Endodermal cell (in vitro differentiated cells): ENCODE results near the gene ABCA7. TPM values are rescaled to one million over a fixed set of nuclear protein-coding genes. Genes with fewer than 3 reads are reported as not detected.

Experiments used
- DNase-seq: peaks from one replicate; pipeline ENCODE4 v3.0.0-alpha.2; 2017
- H3K27ac ChIP-seq: 2 replicates; pipeline ENCODE4 v1.5.1; 2013; ENCODE audit warnings: mild to moderate bottlenecking, low read depth, low read length, moderate library complexity
- H3K27me3 ChIP-seq: 2 replicates; pipeline ENCODE4 v1.6.1; 2013; ENCODE audit warnings: mild to moderate bottlenecking, low read length, moderate library complexity; ENCODE audit not compliant: insufficient read depth, control insufficient read depth, poor library complexity, severe bottlenecking
- H3K36me3 ChIP-seq: 2 replicates; pipeline ENCODE4 v1.7.0; 2013; ENCODE audit warnings: mild to moderate bottlenecking, low read length, moderate library complexity; ENCODE audit not compliant: control insufficient read depth, insufficient read depth
- H3K4me1 ChIP-seq: one replicate; pipeline ENCODE4 v1.7.0; 2013; ENCODE audit warnings: low read length; ENCODE audit not compliant: control insufficient read depth, insufficient read depth
- H3K4me3 ChIP-seq: 2 replicates; pipeline ENCODE4 v1.5.1; 2013; ENCODE audit warnings: mild to moderate bottlenecking, low read length, moderate library complexity
- H3K9ac ChIP-seq: 2 replicates; pipeline ENCODE4 v1.6.1; 2013; ENCODE audit warnings: mild to moderate bottlenecking, low read length, moderate library complexity; ENCODE audit not compliant: poor library complexity, severe bottlenecking; ENCODE audit errors: extremely low read depth
- H3K9me3 ChIP-seq: 2 replicates; pipeline ENCODE4 v1.6.1; 2013; ENCODE audit warnings: mild to moderate bottlenecking, low read length, moderate library complexity; ENCODE audit not compliant: control insufficient read depth
- H3K27ac Mint-ChIP-seq: 2 replicates; pipeline ENCODE4 v1.8.0; 2020; ENCODE audit warnings: mixed read lengths
- H3K27me3 Mint-ChIP-seq: 2 replicates; pipeline ENCODE4 v1.8.0; 2021; ENCODE audit warnings: mild to moderate bottlenecking, mixed read lengths; ENCODE audit not compliant: insufficient read depth
- H3K36me3 Mint-ChIP-seq: 2 replicates; pipeline ENCODE4 v1.8.0; 2020; ENCODE audit warnings: low read depth, mixed read lengths
- H3K4me1 Mint-ChIP-seq: 2 replicates; pipeline ENCODE4 v1.8.0; 2020; ENCODE audit warnings: mixed read lengths
- H3K4me3 Mint-ChIP-seq: 2 replicates; pipeline ENCODE4 v1.8.0; 2020; ENCODE audit warnings: mild to moderate bottlenecking, moderate library complexity, mixed read lengths
- H3K9me3 Mint-ChIP-seq: 2 replicates; pipeline ENCODE4 v1.8.0; 2020; ENCODE audit warnings: mild to moderate bottlenecking, mixed read lengths
- WGBS, 2 experiments: methylation state at CpG; one replicate each; pipeline versions ENCODE4 v1.1.5 to v1.1.7; 2013; ENCODE audit warnings: missing lambda C conversion rate in 2 of 2, mixed read lengths in 1 of 2; ENCODE audit not compliant: insufficient coverage in 1 of 2, insufficient read length in 1 of 2; 5-methylcytosine and 5-hydroxymethylcytosine counted together
- total RNA-seq, 2 donors: library from RNA; stranded (reverse); fragmentation: NEBNext Ultra II Directional in 1 of 2; extraction: Animal tissue kit (Norgen Biotek cat#: 25700) in 1 of 2; gene quantifications; 2 replicates in 1 of 2; 3 replicates in 1 of 2; pipeline ENCODE4 v1.2.1, GENCODE V29; 2021
- TF ChIP-seq, protein P1 (sequence below): fragments of 200-600 bp; sonication (generic); conservative IDR thresholded peaks from 2 replicates; pipeline ENCODE4 v1.5.0; 2021; ENCODE audit warnings: antibody characterized with exemption, mild to moderate bottlenecking

ABCA7 gene
- total RNA-seq, 2 donors from 2014 or later: 67.2 to 68.7 TPM

DNA sequence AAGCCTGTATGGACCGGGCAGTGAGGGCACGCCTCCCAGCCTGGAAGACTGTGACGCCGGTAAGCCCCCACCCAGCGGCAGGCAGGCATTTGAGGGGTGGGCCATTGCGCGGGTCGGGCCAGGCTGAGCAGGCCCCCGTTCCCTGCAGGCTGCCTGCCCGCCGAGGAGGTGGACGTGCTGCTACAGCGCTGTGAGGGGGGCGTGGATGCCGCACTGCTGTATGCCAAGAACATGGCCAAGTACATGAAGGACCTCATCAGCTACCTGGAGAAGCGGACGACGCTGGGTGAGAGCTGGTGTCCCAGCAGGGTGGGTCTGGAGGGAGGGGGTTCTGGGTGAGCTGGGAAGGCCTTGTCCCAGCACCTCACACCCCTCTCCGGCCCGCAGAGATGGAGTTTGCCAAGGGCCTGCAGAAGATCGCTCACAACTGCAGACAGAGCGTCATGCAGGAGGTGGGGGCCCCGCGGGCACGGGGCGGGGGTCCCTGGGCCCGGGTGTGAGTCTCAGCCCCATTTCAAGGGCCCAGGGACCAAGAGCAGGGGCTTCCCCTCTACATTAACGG is 34.1 kb downstream of the ABCA7 start:
- Histone ChIP-seq H3K4me3 (no peak overlapping the region), H3K27ac (no peak overlapping the region), H3K9ac (no peak overlapping the region), H3K36me3 (no peaks in the 10 kb centered on the region), H3K27me3 (peaks cover 34% of the 10 kb centered on the region), H3K4me1 (no peaks in the 10 kb centered on the region), H3K9me3 (no peaks in the 10 kb centered on the region)
- H3K4me1 Mint-ChIP-seq: no peaks in the 10 kb centered on the region
- 93 to 95% methylated on average over 17 to 28 of the region's 28 CpGs for WGBS, 2 experiments
- DNase-seq: no peak
- no peak overlapping the region for H3K27ac Mint-ChIP-seq
- peaks cover 34% of the 10 kb centered on the region for H3K27me3 Mint-ChIP-seq
- TF ChIP-seq, protein P1, sequence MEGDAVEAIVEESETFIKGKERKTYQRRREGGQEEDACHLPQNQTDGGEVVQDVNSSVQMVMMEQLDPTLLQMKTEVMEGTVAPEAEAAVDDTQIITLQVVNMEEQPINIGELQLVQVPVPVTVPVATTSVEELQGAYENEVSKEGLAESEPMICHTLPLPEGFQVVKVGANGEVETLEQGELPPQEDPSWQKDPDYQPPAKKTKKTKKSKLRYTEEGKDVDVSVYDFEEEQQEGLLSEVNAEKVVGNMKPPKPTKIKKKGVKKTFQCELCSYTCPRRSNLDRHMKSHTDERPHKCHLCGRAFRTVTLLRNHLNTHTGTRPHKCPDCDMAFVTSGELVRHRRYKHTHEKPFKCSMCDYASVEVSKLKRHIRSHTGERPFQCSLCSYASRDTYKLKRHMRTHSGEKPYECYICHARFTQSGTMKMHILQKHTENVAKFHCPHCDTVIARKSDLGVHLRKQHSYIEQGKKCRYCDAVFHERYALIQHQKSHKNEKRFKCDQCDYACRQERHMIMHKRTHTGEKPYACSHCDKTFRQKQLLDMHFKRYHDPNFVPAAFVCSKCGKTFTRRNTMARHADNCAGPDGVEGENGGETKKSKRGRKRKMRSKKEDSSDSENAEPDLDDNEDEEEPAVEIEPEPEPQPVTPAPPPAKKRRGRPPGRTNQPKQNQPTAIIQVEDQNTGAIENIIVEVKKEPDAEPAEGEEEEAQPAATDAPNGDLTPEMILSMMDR: no peak
- peaks cover 9% of the 10 kb centered on the region for H3K36me3 Mint-ChIP-seq
- H3K4me3 Mint-ChIP-seq: no peak overlapping the region
- H3K9me3 Mint-ChIP-seq: no peaks in the 10 kb centered on the region

DNA sequence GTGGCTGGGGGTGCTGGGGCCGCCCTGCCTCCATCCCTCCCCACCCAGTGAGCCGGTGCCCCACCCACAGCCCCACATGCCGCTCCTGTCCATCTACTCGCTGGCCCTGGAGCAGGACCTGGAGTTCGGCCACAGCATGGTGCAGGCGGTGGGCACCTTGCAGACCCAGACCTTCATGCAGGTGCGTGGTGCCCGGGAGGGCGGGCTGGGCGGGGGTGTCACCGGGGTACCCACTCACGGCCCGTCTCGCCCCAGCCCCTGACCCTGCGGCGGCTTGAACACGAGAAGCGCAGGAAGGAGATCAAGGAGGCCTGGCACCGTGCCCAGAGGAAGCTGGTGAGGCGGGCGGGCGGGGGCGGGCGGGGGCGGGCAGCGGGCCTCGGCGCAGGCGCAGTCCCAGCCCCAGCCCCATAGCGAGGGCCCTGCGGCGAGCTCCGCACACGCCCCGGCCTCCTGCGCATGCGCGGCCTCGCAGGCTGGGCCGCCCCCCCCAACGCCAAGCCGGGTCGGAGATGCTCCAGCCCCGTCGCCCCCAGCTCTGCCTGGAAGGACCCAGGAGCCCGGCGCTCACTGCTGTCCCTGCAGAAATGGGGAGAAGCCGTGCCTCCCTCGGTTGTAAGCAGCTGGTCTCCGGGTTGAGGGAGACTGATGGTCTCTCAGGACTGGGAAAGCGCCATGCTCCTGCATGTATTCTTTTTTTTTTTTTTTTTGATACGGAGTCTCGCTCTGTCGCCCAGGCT is 34.8 kb downstream of the ABCA7 start:
- TF ChIP-seq, protein P1: no peak
- Histone ChIP-seq H3K4me1 (no peaks in the 10 kb centered on the region), H3K27me3 (peaks cover 27% of the 10 kb centered on the region), H3K9ac (no peak overlapping the region), H3K27ac (no peak overlapping the region), H3K4me3 (no peak overlapping the region), H3K9me3 (no peaks in the 10 kb centered on the region), H3K36me3 (no peaks in the 10 kb centered on the region)
- Mint-ChIP-seq H3K27ac (no peak overlapping the region), H3K9me3 (no peaks in the 10 kb centered on the region), H3K27me3 (peaks cover 29% of the 10 kb centered on the region), H3K4me1 (no peaks in the 10 kb centered on the region), H3K36me3 (peaks cover 9% of the 10 kb centered on the region), H3K4me3 (no peak overlapping the region)
- 94 to 99% methylated on average over 9 to 44 of the region's 54 CpGs for WGBS, 2 experiments
- DNase-seq: no peak

DNA sequence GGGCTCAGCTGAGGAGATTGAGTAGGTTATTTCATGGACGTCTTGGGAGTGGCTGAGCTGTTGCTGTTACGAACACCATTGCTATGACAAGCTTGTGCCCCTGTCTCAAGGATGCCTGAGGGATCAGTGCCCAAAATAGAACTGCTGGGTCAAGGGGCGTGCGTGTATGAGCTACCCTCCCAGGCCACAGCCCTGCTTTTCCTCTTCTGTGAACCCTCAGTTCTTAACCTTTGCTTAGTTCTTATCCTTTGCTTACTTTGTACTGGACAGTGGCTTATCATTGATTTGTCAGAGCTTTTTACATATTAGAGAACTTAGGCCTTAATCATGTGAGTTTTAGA is 36.1 kb downstream of the ABCA7 start:
- Histone ChIP-seq H3K9ac (no peak overlapping the region), H3K27ac (no peak overlapping the region), H3K27me3 (peaks cover 14% of the 10 kb centered on the region), H3K4me3 (no peak overlapping the region), H3K4me1 (no peaks in the 10 kb centered on the region), H3K9me3 (no peaks in the 10 kb centered on the region), H3K36me3 (no peaks in the 10 kb centered on the region)
- no peak for DNase-seq
- no peak overlapping the region for H3K27ac Mint-ChIP-seq
- no peak overlapping the region for H3K4me3 Mint-ChIP-seq
- 93 to 95% methylated on average over 4 of the region's 4 CpGs for WGBS, 2 experiments
- H3K27me3 Mint-ChIP-seq: peaks cover 18% of the 10 kb centered on the region
- TF ChIP-seq, protein P1: no peak
- no peaks in the 10 kb centered on the region for H3K9me3 Mint-ChIP-seq
- peaks cover 9% of the 10 kb centered on the region for H3K36me3 Mint-ChIP-seq
- H3K4me1 Mint-ChIP-seq: no peaks in the 10 kb centered on the region
